GM19035 (cell line): ENCODE measurements around the gene PRSS48.
"Not testable (repeated sequence)": the region's sequence is repeated elsewhere in the genome, so short reads cannot be mapped to it uniquely, and the experiment has no call there.

Experiments used
- ATAC-seq: cut with Tn5 transposase; IDR thresholded peaks from one replicate; pipeline ENCODE4 v1.9.1; 2021; ENCODE audit not compliant: unreplicated experiment

The PRSS48 gene

DNA sequence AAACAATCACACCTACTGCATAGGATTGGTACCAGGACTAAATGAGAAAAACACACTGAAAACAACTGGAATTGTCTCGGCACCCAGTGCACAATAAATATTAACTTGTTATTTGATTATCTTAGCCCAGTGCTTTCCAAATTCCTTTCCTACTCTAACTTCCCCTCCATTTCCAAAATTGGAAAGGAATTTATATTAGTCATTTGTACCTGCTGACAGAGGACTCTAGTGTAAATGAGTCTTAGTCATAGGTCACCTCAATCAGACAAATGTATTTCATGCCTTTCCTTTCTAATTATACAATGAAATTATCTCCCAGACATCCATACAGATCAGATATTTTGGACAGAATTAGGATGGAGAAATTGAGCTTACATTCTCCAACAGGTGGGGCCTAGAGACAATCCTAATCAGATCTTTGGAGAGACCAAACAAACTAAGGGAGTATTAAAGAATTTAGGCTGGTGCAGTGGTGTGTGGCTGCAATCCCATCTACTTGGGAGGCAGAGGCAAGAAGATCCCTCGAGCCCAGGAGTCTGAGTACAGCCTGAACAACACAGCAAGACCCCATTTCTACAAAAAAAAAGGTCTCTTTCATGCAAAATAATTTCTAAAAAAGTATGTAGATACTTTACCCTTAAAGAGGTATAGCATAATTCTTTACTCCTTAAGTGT, 38.4 kb downstream of the PRSS48 start:
- ATAC-seq: no peak

- ATAC-seq: no peak
These were observed 39.7 kb downstream of the PRSS48 start for GRCh38 chr4:151316645-151317044.

DNA sequence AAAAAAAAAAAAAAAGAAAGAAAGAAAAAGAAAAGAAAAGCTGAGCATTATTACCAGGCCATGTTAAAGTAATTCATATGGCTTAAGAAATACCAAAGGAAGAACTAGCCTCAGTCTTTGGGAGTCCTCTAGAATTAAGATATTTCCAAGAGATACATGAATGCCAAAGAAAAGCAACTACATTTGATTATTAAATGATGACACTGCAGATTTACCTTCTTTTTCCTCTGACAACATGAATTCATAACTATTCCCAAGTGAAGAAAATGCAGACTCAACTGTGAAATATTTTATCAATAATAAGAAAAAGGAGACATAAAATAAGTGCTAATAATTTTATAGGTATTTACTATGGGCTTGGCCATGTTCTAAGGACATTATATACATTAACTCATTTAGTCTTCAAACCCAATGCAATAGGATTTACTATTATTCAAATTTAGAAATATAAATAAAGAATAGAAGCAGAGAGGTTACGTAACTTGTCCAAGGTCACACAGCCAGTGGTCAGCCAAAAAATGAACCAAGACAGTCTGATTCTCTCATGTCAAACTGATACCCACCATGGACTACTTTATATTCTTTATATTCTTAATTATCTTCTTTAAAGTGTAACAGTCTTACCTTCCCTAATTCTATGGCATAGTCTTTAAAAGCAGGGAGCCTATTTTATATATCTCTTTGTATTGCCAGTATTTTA, 41.5 kb downstream of the PRSS48 start:
- ATAC-seq: no peak

- ATAC-seq: no peak
These were observed 42.5 kb downstream of the PRSS48 start for GRCh38 chr4:151319490-151319889.

DNA sequence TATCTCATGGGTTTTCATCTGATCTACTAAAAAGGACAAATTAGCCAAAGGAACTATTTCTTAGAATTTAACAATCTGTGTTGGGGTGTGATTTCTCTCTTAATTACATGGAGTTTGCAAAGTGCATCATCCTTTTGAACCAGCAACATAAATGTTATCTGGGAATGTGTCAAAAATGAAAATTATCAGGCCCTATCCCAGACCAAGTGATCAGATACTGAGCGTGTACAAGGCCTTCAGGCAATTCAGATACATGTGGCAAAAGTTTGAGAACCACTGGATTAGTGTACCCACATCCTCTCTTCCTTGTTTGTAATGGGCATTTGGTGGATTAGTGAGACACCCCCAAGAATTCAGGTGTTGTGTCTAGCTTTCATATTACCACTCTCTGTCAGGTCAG, 44.6 kb downstream of the PRSS48 start:
- ATAC-seq: no peak

DNA sequence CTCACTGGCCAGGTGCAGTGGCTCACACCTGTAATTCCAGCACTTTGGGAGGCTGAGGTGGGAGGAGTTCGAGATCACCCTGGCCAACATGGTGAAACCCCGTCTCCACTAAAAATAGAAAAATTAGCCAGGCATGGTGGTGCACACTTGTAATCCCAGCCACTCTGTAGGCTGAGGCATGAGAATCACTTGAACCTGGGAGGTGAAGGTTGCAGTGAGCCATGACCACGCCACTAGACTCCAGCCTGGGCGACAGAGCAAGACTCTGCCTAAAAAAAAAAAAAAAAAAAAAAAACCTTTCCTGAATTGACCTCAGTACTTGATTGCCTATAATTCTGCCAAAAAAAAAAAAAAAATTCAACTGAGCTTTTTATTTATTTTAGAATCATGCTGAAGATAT, 45.2 kb downstream of the PRSS48 start:
- not testable (repeated sequence) for ATAC-seq

- ATAC-seq: no peak
These were observed 45.6 kb downstream of the PRSS48 start for GRCh38 chr4:151322570-151322969.

GRCh38 chr4:151323667-151324066, 46.7 kb downstream of the PRSS48 start:
- no peak for ATAC-seq

GRCh38 chr4:151324124-151324751, 47.3 kb downstream of the PRSS48 start:
- no peak for ATAC-seq

GRCh38 chr4:151324752-151325110, 47.8 kb downstream of the PRSS48 start:
- no peak for ATAC-seq

DNA sequence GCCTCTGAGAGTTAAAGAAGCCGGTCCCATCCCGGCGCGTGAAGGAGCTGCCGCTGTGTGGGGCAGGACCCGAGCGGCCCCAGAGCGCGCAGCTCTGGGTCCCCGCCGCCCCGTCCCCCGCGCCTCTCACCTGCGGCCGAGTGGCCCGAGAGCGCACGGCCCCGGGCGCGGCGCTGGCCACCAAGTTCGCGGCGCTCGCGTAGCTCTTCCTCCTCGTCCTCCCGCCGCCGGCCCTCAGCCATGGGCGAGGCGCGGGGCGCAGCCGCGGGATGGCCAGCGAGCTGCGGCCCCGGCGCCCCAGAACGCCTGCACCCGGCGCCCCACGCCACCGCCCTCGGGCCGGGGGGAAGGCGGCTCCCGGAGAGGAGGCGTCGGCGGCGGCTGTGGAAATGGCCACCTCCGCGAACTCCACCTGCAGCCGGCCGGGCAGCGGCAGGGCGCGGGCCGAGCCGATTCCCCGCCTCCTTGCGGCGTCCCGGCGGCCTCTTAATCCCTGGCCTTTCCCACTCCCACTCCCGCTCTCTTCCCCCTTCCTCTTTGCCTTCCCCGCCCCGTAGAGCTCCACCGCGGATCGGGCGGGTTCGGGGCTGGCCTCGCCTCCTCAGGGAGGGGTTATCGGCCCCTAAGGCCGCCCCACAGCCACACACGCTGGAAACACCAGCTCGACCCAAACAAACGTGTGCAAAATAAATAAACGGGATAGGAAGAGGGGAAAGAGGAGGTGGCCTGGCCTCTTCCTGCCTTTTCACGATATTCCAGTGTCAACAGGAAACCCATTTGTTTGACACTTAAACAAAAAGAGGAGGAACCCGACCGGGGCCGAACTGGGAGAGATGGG, 48.4 kb downstream of the PRSS48 start, which contains the start of gene SH3D19:
Gene SH3D19, minus strand, starts transcription at position 495 of the 838 bp plus-strand sequence. Its CDS starts 253 bp downstream, at position 242.
- no peak for ATAC-seq

- ATAC-seq: no peak
These were observed 48.9 kb downstream of the PRSS48 start for GRCh38 chr4:151325949-151326246.

DNA sequence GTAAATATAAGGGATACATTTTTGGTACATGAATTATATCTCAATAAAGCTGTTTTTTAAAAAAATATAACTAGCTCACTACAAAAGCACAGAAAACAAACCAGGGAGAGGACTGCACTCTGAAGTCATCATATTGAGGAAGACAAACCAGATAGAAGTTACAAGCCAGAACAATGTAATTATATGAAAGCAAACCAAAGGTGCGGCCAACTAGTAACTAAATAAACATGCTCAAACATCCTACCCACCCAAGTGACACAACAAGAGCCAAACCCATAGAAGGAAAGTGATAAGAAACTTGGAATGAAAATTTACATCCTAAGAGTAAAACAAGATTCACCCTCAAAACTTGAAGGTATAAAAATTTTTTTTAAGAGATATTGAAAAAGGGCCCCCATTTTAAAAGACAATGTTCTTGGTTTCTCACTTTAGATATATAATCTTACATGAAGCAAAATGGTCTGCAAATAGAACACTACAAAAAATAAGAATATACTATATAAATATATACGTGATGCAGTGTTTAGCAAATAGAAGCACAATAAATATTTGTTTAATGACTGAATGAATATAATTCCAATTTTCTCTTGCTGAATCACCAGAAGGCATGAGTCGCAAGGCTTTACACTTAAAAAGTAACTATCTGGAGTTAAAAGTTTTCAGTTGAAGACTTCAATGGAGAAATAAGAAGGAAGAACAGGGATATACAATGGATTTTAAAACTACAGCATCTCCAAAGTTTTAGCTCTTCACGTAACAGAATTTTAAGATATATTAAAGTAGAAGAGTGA, 52.5 kb downstream of the PRSS48 start:
- no peak for ATAC-seq

- ATAC-seq: no peak
These were observed 54.5 kb downstream of the PRSS48 start for GRCh38 chr4:151331276-151332042.

DNA sequence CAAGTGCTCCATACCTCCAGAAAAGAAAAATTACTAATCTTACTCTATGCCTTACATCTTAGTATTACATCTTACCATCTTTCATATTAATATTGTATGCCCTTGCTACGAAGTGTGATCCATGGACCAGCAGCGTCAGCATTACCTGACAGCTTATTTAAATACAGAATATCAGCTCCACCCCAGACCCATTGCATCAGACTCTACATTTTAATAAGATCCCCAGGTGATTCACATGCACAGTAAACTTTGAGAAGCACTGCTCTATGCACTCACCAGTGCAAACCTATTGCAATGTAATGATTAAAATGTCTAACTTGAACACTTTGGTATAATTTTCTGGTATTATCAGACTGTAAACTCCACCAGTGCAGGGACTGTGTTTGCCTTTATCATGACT, 62.5 kb downstream of the PRSS48 start:
- no peak for ATAC-seq

DNA sequence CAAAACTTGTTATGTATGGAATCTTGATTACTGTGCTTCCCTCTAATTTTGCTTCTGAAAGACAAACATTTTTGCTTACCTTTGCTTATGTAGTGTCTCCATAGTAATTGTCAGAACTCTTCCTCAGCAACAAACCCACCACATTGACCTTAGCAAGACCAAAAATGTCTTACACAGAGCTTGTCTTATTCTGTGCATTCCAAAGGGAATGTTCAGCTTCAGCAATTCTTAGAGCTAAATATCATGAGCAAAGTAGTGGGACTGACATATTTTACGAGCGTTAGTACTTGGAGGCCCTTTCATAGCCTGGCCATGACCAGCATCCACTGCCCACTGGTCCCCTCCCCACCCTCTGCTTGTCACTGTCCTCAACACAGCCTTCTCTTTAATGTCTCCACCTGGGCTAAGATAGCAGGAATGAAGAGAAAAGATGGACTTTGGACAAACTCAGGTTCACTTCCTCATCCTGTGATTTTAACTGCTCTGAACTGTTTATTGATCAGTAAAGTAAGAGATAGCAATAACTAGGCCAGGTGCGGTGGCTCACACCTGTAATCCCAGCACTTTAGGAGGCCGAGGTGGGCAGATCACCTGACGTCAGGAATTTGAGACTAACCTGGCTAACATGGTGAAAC, 63.9 kb downstream of the PRSS48 start:
- no peak for ATAC-seq
